SU-DHL-6 (cell line): ENCODE results near the gene CCSER2.
"Not testable (repeated sequence)": the region's sequence is repeated elsewhere in the genome, so short reads cannot be mapped to it uniquely, and the experiment has no call there.

Source experiments
- EZH2phosphoT487 ChIP-seq: fragments of 200-600 bp; sonication (generic), shearing (Covaris generic); conservative IDR thresholded peaks from 2 replicates; pipeline ENCODE4 v1.6.1; 2018; ENCODE audit warnings: mild to moderate bottlenecking, antibody characterized with exemption, low read length, moderate library complexity, mixed read lengths
- TF ChIP-seq, protein P1 (sequence below): fragments of 200-600 bp; sonication (generic); IDR thresholded peaks from one replicate; pipeline ENCODE4 v1.5.1; 2017; ENCODE audit warnings: antibody characterized with exemption, mild to moderate bottlenecking, low read length, moderate library complexity; ENCODE audit not compliant: insufficient read depth, poor library complexity, severe bottlenecking

GRCh38 chr10:84527386-84527785 is 199.0 kb downstream of the CCSER2 start:
- TF ChIP-seq, protein P1, sequence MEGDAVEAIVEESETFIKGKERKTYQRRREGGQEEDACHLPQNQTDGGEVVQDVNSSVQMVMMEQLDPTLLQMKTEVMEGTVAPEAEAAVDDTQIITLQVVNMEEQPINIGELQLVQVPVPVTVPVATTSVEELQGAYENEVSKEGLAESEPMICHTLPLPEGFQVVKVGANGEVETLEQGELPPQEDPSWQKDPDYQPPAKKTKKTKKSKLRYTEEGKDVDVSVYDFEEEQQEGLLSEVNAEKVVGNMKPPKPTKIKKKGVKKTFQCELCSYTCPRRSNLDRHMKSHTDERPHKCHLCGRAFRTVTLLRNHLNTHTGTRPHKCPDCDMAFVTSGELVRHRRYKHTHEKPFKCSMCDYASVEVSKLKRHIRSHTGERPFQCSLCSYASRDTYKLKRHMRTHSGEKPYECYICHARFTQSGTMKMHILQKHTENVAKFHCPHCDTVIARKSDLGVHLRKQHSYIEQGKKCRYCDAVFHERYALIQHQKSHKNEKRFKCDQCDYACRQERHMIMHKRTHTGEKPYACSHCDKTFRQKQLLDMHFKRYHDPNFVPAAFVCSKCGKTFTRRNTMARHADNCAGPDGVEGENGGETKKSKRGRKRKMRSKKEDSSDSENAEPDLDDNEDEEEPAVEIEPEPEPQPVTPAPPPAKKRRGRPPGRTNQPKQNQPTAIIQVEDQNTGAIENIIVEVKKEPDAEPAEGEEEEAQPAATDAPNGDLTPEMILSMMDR: not testable (repeated sequence)
- TF ChIP-seq EZH2phosphoT487: not testable (repeated sequence)
